Measurements from ENCODE around the gene RASA3. TPM values are rescaled to one million over a fixed set of nuclear protein-coding genes. Genes with fewer than 3 reads are reported as not detected.

RASA3 gene
- total RNA-seq, 2 donors from 2014 or later = 8.6 to 12.5 TPM

- H3K4me1 ChIP-seq (replicated peaks) = no peaks in the 10 kb centered on the region
- no peaks in the 10 kb centered on the region for H3K9me3 ChIP-seq
- no peak for DNase-seq (ENCODE audit: low spot score)
- H3K27ac ChIP-seq = no peak overlapping the region
- no peak overlapping the region for H3K4me3 ChIP-seq
- no peaks in the 10 kb centered on the region for H3K27me3 ChIP-seq (replicated peaks; ENCODE audit: insufficient read depth)
- no peak for TF ChIP-seq CTCF (IDR thresholded peaks at IDR 0.05)
- no peak for TF ChIP-seq POLR2AphosphoS5 (IDR thresholded peaks at IDR 0.05)
- no peak for TF ChIP-seq POLR2A (IDR thresholded peaks at IDR 0.05)
- no peaks in the 10 kb centered on the region for H3K36me3 ChIP-seq
- 87% methylated on average over 5 of the region's 5 CpGs for WGBS
- intact Hi-C loops (cut with DNase I) = loop anchor here (5.0 kb wide), 2 partner anchors 87 to 327 kb away; partner anchors contain the start of gene GAS6
Measured at GRCh38 chr13:113949546-113949945, 182.9 kb downstream of the RASA3 start.

GRCh38 chr13:113948034-113948742, 184.2 kb downstream of the RASA3 start:
- intact Hi-C loops (cut with DNase I) = loop anchor here (5.0 kb wide), 2 partner anchors 86 to 326 kb away; partner anchors contain the start of gene GAS6
- Histone ChIP-seq H3K27me3 (replicated peaks; ENCODE audit: insufficient read depth) (no peaks in the 10 kb centered on the region), H3K27ac (no peak overlapping the region), H3K36me3 (no peaks in the 10 kb centered on the region), H3K4me1 (replicated peaks) (no peaks in the 10 kb centered on the region), H3K9me3 (no peaks in the 10 kb centered on the region), H3K4me3 (no peak overlapping the region)
- TF ChIP-seq POLR2AphosphoS5 (IDR thresholded peaks at IDR 0.05) (no peak), POLR2A (IDR thresholded peaks at IDR 0.05) (no peak), CTCF (IDR thresholded peaks at IDR 0.05) (no peak)
- 69% methylated on average over 14 of the region's 14 CpGs for WGBS
- no peak for DNase-seq (ENCODE audit: low spot score)

GRCh38 chr13:113947311-113948033, 185.0 kb downstream of the RASA3 start:
- no peaks in the 10 kb centered on the region for H3K27me3 ChIP-seq (replicated peaks; ENCODE audit: insufficient read depth)
- H3K27ac ChIP-seq = no peak overlapping the region
- no peaks in the 10 kb centered on the region for H3K36me3 ChIP-seq
- peak; percentile 65 for DNase-seq (ENCODE audit: low spot score)
- TF ChIP-seq CTCF (IDR thresholded peaks at IDR 0.05) (peak; percentile 19 to 94 (median 81)), POLR2A (IDR thresholded peaks at IDR 0.05) (no peak), POLR2AphosphoS5 (IDR thresholded peaks at IDR 0.05) (peak; percentile 40)
- WGBS = 62% methylated on average over 17 of the region's 17 CpGs
- no peaks in the 10 kb centered on the region for H3K9me3 ChIP-seq
- intact Hi-C loops (cut with DNase I) = loop anchor here (2.0 to 5.0 kb wide), 3 partner anchors 85 to 325 kb away; partner anchors contain the start of gene GAS6
- no peak overlapping the region for H3K4me3 ChIP-seq
- H3K4me1 ChIP-seq (replicated peaks) = no peaks in the 10 kb centered on the region

- WGBS = 80% methylated on average over 23 of the region's 26 CpGs
- no peaks in the 10 kb centered on the region for H3K4me1 ChIP-seq (replicated peaks)
- no peaks in the 10 kb centered on the region for H3K9me3 ChIP-seq
- no peak overlapping the region for H3K4me3 ChIP-seq
- no peaks in the 10 kb centered on the region for H3K36me3 ChIP-seq
- intact Hi-C loops (cut with DNase I) = loop anchor here (2.0 to 5.0 kb wide), 3 partner anchors 84 to 324 kb away; partner anchors contain the start of gene GAS6
- TF ChIP-seq POLR2AphosphoS5 (IDR thresholded peaks at IDR 0.05) = no peak
- no peak for TF ChIP-seq CTCF (IDR thresholded peaks at IDR 0.05)
- no peak for TF ChIP-seq POLR2A (IDR thresholded peaks at IDR 0.05)
- no peak for DNase-seq (ENCODE audit: low spot score)
- H3K27me3 ChIP-seq (replicated peaks; ENCODE audit: insufficient read depth) = no peaks in the 10 kb centered on the region
- no peak overlapping the region for H3K27ac ChIP-seq
Measured at GRCh38 chr13:113946409-113947181, 185.8 kb downstream of the RASA3 start.
